Fibroblast of lung (primary cell): ENCODE measurements around the gene ELOVL5. TPM values are rescaled to one million over a fixed set of nuclear protein-coding genes. Genes with fewer than 3 reads are reported as not detected.

ENCODE experiments used
- DNase-seq, 2 donors: peaks; one replicate each; pipeline versions ENCODE4 v3.0.0 to v3.0.0-alpha.2; 2010; ENCODE audit warnings: low read depth in 2 of 2
- H2AFZ ChIP-seq: 2 replicates; pipeline ENCODE4 v1.5.1; 2012; ENCODE audit warnings: low read length, control low read depth, inconsistent platforms
- H3K27ac ChIP-seq: 2 replicates; pipeline ENCODE4 v1.5.1; 2011; ENCODE audit warnings: low read length, control low read depth; ENCODE audit not compliant: insufficient read depth
- H3K27me3 ChIP-seq: 2 replicates; pipeline ENCODE4 v1.5.1; 2011; ENCODE audit warnings: mild to moderate bottlenecking, low read length; ENCODE audit not compliant: control insufficient read depth, insufficient read depth
- H3K36me3 ChIP-seq: 2 replicates; pipeline ENCODE4 v1.5.1; 2011; ENCODE audit warnings: low read length; ENCODE audit not compliant: control insufficient read depth, insufficient read depth
- H3K4me1 ChIP-seq: 2 replicates; pipeline ENCODE4 v1.5.1; 2011; ENCODE audit warnings: low read length; ENCODE audit not compliant: control insufficient read depth, insufficient read depth; ENCODE audit errors: extremely low read depth
- H3K4me2 ChIP-seq: 2 replicates; pipeline ENCODE4 v1.5.1; 2011; ENCODE audit warnings: low read length, control low read depth; ENCODE audit not compliant: insufficient read depth; ENCODE audit errors: extremely low read depth
- H3K4me3 ChIP-seq, 4 experiments: fragments of 200-600 bp in 1 of 4; sonication (generic) in 1 of 4; replicated peaks in 1 of 4; 2 replicates each; pipeline ENCODE4 v1.5.1; 2011 to 2016; ENCODE audit warnings: low read length in 4 of 4, low read depth in 3 of 4, mild to moderate bottlenecking in 3 of 4, control low read depth in 2 of 4, inconsistent platforms in 1 of 4, mixed read lengths in 1 of 4; ENCODE audit not compliant: insufficient read depth in 1 of 4; ENCODE audit errors: control extremely low read depth in 1 of 4
- H3K79me2 ChIP-seq: 2 replicates; pipeline ENCODE4 v1.5.1; 2012; ENCODE audit warnings: mild to moderate bottlenecking, low read length, inconsistent platforms; ENCODE audit not compliant: control insufficient read depth, insufficient read depth
- H3K9ac ChIP-seq: 2 replicates; pipeline ENCODE4 v1.5.1; 2011; ENCODE audit warnings: mild to moderate bottlenecking, low read length, control low read depth; ENCODE audit not compliant: insufficient read depth
- H3K9me3 ChIP-seq: 2 replicates; pipeline ENCODE4 v1.5.1; 2012; ENCODE audit warnings: low read depth, low read length; ENCODE audit not compliant: control insufficient read depth, insufficient read depth
- H4K20me1 ChIP-seq: 2 replicates; pipeline ENCODE4 v1.5.1; 2011; ENCODE audit warnings: low read length; ENCODE audit not compliant: control insufficient read depth, insufficient read depth; ENCODE audit errors: extremely low read depth
- EZH2 ChIP-seq: IDR thresholded peaks from 2 replicates; pipeline ENCODE4 v1.5.1; 2012; ENCODE audit warnings: low read length, control low read depth, mild to moderate bottlenecking; ENCODE audit errors: missing control alignments
- polyA plus RNA-seq, 2 donors: library from polyadenylated mRNA; depleted of rRNA in 1 of 2; stranded (reverse) in 1 of 2; unstranded in 1 of 2; fragments of >200 nt; gene quantifications; 2 replicates each; pipeline ENCODE4 v1.2.1, GENCODE V29; 2011 to 2012; ENCODE audit warnings: missing spikeins in 1 of 2
- total RNA-seq: library from RNA; depleted of rRNA; stranded (reverse); fragments of >200 nt; gene quantifications from 2 replicates; pipeline ENCODE4 v1.2.1, GENCODE V29; 2014
- TF ChIP-seq, protein P1 (sequence below), 2 donors: IDR thresholded peaks in 1 of 2; conservative IDR thresholded peaks in 1 of 2; 1 replicate in 1 of 2; 2 replicates in 1 of 2; pipeline ENCODE4 v1.5.1; 2011 to 2012; ENCODE audit warnings: low read length in 2 of 2, control low read depth in 1 of 2, inconsistent platforms in 1 of 2, low read depth in 1 of 2, mild to moderate bottlenecking in 1 of 2

ELOVL5 gene
- total and polyA plus RNA-seq, 2 donors (not counting 1 experiment from before 2014, with no cell fraction given): 67.7 to 96.7 TPM

DNA sequence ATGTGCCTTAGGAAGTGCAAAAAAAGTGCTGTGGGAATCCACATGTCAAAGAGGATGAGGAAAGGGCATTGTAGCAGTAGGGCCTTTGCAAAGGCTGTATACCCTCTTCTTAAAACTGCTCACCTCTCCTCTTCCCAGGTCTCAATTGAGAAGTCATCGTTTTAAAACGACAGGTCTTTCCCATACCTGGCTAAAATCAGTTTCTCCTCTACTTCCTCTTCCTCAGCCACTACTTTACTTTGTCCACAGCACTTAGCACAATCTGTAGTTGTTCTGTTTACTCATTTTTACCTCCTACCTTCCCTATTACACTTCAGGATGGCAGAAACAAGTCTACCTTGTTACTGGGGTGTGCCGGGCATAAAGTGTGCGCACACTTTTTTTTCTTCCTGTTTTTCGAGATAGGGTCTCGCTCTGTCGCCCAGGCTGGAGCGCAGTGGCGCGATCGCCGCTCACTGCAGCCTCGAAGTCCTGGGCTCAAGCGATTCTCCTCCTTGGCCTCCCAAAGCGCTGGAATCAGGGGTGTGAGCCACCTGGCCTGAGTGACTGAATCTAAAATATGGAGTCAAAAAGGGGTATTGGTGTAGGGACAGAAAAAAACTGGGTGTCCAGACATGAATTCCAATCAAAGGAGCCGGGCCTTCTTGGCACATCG is 9.8 kb upstream of the ELOVL5 start:
- H3K36me3 ChIP-seq: no peaks in the 10 kb centered on the region
- H3K4me2 ChIP-seq: peak overlapping the region; percentile 69
- H3K9me3 ChIP-seq: no peaks in the 10 kb centered on the region
- no peak for TF ChIP-seq EZH2
- TF ChIP-seq, protein P1, sequence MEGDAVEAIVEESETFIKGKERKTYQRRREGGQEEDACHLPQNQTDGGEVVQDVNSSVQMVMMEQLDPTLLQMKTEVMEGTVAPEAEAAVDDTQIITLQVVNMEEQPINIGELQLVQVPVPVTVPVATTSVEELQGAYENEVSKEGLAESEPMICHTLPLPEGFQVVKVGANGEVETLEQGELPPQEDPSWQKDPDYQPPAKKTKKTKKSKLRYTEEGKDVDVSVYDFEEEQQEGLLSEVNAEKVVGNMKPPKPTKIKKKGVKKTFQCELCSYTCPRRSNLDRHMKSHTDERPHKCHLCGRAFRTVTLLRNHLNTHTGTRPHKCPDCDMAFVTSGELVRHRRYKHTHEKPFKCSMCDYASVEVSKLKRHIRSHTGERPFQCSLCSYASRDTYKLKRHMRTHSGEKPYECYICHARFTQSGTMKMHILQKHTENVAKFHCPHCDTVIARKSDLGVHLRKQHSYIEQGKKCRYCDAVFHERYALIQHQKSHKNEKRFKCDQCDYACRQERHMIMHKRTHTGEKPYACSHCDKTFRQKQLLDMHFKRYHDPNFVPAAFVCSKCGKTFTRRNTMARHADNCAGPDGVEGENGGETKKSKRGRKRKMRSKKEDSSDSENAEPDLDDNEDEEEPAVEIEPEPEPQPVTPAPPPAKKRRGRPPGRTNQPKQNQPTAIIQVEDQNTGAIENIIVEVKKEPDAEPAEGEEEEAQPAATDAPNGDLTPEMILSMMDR (conservative IDR thresholded peaks at IDR 0.05 in 1 of 2, IDR thresholded peaks at IDR 0.05 in 1 of 2; ENCODE audit: low read depth in 1 of 2, low read length in 2 of 2): no peak
- peaks cover 16% of the 10 kb centered on the region for H3K4me1 ChIP-seq
- H2AFZ ChIP-seq: peak overlapping the region; percentile 9
- no peak for DNase-seq
- no peaks in the 10 kb centered on the region for H3K79me2 ChIP-seq
- peak overlapping the region; percentile 71 for H3K9ac ChIP-seq
- peak overlapping the region; percentile 28 to 62 (median 35) for H3K4me3 ChIP-seq
- peak overlapping the region; percentile 98 for H3K27ac ChIP-seq
- no peaks in the 10 kb centered on the region for H4K20me1 ChIP-seq
- no peaks in the 10 kb centered on the region for H3K27me3 ChIP-seq

DNA sequence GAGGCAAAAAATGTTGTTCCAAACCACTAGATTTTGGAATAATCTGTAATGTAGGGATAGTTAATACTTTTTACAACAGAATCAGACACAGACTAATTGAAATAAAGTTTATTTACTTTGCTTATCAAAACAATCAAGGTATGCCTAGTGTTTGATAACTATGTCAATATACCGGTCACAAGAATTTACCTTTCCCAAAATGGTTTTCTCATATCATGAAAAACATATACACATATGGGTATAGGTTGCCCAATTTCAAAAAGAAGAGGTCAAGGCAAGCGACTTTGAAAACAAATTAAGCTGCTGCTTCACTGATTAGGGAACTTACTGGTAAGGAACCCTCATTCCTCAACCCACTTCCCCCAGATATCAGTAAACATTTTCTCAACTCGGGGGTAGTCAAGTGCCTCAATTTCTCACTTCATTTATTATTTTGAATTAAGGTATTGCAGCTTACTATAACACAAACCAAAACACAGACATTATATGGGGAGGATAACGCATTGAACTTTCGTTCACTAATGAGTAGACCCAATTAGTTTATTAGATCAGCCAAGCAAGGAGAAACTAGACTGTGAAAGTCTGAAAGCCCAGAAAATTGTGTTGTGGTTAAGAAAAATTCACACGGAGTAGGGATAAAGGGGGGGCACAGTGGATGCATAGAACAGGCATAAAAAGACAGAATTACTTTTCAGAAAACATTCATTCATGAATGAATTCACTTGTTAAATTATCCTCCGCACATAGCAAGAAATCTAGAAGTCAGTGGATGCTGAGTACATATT is 9.0 kb upstream of the ELOVL5 start:
- no peak overlapping the region for H3K4me3 ChIP-seq
- TF ChIP-seq, protein P1 (conservative IDR thresholded peaks at IDR 0.05 in 1 of 2, IDR thresholded peaks at IDR 0.05 in 1 of 2; ENCODE audit: low read depth in 1 of 2, low read length in 2 of 2): no peak
- TF ChIP-seq EZH2: no peak
- no peaks in the 10 kb centered on the region for H3K27me3 ChIP-seq
- no peak overlapping the region for H2AFZ ChIP-seq
- H3K27ac ChIP-seq: no peak overlapping the region
- no peak overlapping the region for H3K9ac ChIP-seq
- no peaks in the 10 kb centered on the region for H3K36me3 ChIP-seq
- no peaks in the 10 kb centered on the region for H3K9me3 ChIP-seq
- peaks cover 16% of the 10 kb centered on the region for H3K4me1 ChIP-seq
- no peak overlapping the region for H3K4me2 ChIP-seq
- no peak for DNase-seq
- no peaks in the 10 kb centered on the region for H4K20me1 ChIP-seq
- H3K79me2 ChIP-seq: no peaks in the 10 kb centered on the region

DNA sequence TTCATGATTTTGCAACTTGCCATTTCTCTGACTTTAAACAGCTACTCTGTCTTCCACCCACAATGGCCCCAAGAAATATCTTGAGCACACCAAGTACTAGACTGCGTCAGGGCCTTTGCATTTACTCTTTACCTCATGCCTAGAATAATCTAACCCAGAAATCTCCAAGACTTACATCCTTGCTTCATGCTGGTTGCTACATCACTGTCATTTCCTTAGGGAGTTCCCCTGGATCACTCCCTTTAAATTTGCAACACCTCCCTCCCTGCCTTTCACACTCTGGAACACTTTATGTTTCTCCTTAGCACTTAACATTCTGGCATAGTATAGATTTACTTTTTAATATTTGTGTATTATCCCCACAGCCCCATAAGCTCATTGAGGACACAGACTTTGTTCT is 4.9 kb upstream of the ELOVL5 start:
- peaks cover 4% of the 10 kb centered on the region for H3K4me1 ChIP-seq
- H4K20me1 ChIP-seq: no peaks in the 10 kb centered on the region
- no peaks in the 10 kb centered on the region for H3K79me2 ChIP-seq
- H3K36me3 ChIP-seq: no peaks in the 10 kb centered on the region
- H3K27me3 ChIP-seq: no peaks in the 10 kb centered on the region
- no peak overlapping the region for H3K9ac ChIP-seq
- H3K4me3 ChIP-seq: no peak overlapping the region
- TF ChIP-seq, protein P1 (conservative IDR thresholded peaks at IDR 0.05 in 1 of 2, IDR thresholded peaks at IDR 0.05 in 1 of 2; ENCODE audit: low read depth in 1 of 2, low read length in 2 of 2): no peak
- TF ChIP-seq EZH2: no peak
- no peak overlapping the region for H3K4me2 ChIP-seq
- DNase-seq: no peak
- H3K9me3 ChIP-seq: no peaks in the 10 kb centered on the region
- no peak overlapping the region for H3K27ac ChIP-seq
- no peak overlapping the region for H2AFZ ChIP-seq
